NCI-H2227 treated with DMSO at 0.1 percent for 48 hours (cell line): ENCODE data around the gene GRAMD1A.
"Not testable (repeated sequence)": the region's sequence is repeated elsewhere in the genome, so short reads cannot be mapped to it uniquely, and the experiment has no call there.

Experiments
- DNase-seq: peaks from one replicate; lab custom pipeline; 2025; lab: John Stamatoyannopoulos, UW

The GRAMD1A gene

DNA sequence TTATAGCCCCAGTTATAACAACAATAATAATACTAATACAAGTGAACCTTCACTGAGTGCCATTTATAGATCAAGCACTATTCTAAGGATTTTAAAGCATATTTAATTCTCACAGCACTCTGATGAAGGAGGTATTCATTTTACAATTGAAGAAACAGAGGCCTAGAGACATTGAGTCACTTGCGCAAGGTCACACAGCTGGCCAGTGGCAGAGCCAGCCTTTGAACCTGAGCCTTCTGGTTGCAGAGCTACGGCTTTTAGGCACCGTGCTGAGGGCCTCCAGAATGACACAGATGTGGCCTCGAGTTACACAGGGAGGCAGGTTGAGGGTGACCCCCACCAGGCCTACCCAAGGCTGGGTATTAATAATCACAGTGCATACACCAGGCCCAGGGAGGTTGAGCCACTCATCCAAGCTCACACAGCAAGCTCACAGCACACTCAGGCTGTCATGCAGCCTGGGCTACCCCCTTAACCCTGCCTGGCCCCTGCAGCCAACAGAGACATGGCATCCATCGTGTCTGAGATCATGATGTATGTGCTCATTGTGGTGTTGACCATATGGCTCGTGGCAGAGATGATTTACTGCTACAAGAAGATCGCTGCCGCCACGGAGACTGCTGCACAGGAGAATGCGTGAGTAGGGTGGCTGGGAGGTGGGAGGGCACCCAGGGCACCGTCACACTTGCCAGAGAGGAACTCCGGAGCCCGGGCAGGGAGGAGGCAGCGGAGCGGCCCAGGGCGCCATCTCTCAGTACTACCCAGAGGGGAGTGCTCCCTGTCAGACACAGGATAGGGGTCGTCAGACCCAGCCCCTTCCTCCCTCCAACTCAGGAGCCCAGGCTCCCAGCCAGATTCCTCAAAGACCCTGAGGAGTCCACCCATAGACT, 38.7 kb downstream of the GRAMD1A start:
- no peak for DNase-seq

- DNase-seq = no peak
These were observed 40.0 kb downstream of the GRAMD1A start for GRCh38 chr19:35039881-35040825.

DNA sequence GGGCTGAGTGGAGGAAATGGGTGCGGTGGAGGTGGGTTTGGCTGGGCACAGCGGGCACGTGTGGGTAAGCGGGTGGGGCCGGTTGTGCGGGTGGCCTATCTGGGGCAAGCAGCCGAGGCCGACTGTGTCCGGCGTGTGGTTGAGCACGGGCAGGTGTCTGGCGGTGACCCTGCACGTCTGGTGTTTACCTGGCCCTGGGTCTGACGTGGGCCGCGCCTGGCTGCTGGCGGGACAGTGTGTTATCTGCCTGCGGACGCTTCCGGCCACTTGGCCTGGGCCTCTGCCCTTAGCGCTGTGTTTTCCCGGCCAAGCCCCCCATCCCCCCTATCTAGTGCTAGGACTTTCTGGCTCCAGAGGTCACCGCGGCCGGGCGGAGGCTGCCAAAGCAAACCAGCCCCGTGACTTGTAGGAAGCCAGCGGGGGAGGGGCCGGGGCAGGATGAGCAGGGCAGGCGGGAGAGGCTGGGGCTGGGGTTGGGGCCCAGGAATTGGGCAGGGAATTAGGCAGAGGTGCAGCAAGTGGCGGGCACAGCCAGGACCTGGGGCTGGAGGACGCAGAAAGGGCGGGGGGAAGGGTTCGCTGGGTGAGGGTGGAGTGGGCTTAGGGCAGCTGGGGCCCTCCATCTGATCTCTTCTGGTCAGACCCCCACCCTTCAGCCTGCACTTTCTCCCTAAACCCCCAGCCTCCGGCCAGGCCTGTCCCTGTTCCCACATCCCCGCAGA, 40.9 kb downstream of the GRAMD1A start:
- DNase-seq = no peak

- DNase-seq = no peak
These were observed 41.5 kb downstream of the GRAMD1A start, which contains the start of gene HPN for GRCh38 chr19:35041548-35042055. Gene HPN, plus strand, starts transcription at chr19:35041721. Its CDS starts 786 bp downstream, at chr19:35042507.

GRCh38 chr19:35042056-35042730, 42.1 kb downstream of the GRAMD1A start:
- no peak for DNase-seq

- no peak for DNase-seq
These were observed 43.0 kb downstream of the GRAMD1A start for GRCh38 chr19:35042954-35043604.

DNA sequence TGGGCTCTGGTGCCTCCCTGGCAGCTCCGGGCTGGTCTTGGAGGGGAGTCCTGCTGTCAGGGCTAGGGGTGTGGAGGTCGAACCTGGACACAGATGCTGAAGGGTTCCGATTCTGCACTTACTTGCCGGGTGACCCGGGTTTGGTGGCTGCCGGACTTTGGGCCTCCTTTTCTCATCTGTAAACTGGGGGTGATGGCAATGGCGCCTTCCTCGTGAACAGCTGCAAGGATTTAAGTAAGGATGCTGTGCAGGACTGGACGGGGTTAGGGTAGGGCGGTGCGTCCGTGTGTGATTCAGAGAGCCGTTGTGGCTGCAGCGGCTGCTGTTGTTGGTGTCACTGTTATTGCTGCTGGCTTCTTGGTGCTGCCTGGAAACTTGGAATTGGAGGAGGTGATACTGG, 43.8 kb downstream of the GRAMD1A start:
- no peak for DNase-seq

GRCh38 chr19:35044317-35045117, 44.4 kb downstream of the GRAMD1A start:
- DNase-seq = peak; percentile 57

- DNase-seq = no peak
These were observed 45.7 kb downstream of the GRAMD1A start for GRCh38 chr19:35045667-35046300.

DNA sequence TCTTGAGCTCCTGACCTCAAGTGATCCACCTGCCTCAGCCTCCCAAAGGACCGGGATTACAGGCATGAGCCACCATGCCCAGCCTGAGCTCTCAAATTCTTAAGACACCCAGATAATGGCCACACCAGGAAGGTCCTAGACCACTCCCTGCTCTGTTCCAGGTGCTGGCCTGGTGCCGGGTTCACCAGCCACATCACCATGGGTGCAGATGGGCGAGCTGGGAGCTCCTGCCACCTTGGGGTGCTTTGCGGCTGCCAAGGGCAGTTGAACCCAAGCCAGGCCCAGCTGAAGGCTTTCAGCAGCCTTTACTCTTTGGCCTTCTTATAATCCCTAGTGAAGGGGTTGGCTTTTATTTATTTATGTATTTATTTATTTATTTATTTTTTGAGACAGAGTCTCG, 46.3 kb downstream of the GRAMD1A start:
- no peak for DNase-seq

- no peak for DNase-seq
These were observed 48.8 kb downstream of the GRAMD1A start for GRCh38 chr19:35048911-35049411.

GRCh38 chr19:35049456-35049855, 49.3 kb downstream of the GRAMD1A start:
- DNase-seq = no peak

- DNase-seq = not testable (repeated sequence)
These were observed 50.5 kb downstream of the GRAMD1A start for GRCh38 chr19:35050662-35051061.

GRCh38 chr19:35051268-35051667, 51.1 kb downstream of the GRAMD1A start:
- not testable (repeated sequence) for DNase-seq

- DNase-seq = no peak
These were observed 51.7 kb downstream of the GRAMD1A start for GRCh38 chr19:35051796-35052195.

- no peak for DNase-seq
These were observed 52.6 kb downstream of the GRAMD1A start for GRCh38 chr19:35052599-35053190.

DNA sequence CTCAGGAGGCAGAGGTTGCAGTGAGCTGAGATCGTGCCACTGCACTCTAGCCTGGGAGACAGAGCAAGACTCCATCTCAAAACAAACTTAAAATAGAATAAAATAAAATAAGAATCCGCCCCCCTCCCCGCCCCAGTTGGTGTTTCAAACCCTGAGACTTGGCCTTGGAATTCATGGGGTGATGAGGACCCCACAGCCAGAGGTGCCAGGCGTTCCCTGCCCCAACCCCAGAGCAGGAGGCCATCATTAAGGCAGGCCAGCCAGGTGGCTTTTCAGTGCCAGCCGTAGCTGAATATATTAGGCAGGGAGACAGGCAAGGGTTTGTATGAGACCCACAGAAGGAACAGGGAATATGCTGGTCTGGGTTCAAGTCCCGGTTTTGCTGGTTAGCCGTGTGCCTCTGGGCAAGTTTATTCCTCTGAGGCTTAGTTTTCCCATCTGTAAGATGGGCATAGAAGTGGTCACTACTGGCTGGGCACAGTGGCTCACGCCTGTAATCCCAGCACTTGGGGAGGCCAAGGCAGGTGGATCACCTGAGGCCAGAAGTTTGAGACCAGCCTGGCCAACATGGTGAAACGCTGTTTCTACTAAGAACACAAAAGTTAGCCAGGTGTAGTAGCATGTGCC, 53.7 kb downstream of the GRAMD1A start:
- no peak for DNase-seq

DNA sequence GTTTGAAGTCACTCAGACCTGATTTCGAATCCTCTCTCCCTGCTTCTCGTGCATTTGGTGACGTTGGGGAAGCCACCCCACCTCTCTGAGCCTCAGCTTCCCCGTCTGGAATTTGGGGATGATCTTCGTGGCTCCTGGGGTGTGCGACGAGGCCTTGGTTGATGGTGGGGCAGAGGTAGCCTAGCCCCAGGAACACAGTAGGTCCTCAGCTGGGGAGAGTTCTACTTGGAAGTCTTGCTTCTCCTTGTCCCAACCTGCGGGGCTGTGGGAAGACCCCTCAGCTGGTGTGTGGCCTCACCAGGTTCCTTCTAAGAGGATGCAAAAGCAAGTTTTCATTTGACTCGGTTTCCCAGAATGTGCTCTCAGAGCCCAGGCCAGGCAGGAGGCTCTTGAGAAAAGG, 54.5 kb downstream of the GRAMD1A start:
- DNase-seq = no peak
